PFSK-1 (cell line): ENCODE results near the gene GPRIN2.

Experiments used
- FOXP2 ChIP-seq: optimal IDR thresholded peaks from 2 replicates; pipeline ENCODE3; 2011; ENCODE audit warnings: borderline replicate concordance, control low read depth, inconsistent platforms; ENCODE audit not compliant: insufficient read depth; ENCODE audit errors: extremely low read length, extremely low read depth
- POLR2AphosphoS5 ChIP-seq: IDR thresholded peaks from 2 replicates; pipeline ENCODE4 v1.6.1; 2012; ENCODE audit warnings: low read depth, mild to moderate bottlenecking, control low read depth, low read length, moderate library complexity
- REST ChIP-seq, 2 experiments: IDR thresholded peaks; 2 replicates each; pipeline versions ENCODE4 v1.6.1 to v1.8.0; 2011 to 2012; ENCODE audit warnings: low read depth in 2 of 2, low read length in 2 of 2, control low read depth in 1 of 2, inconsistent platforms in 1 of 2, mild to moderate bottlenecking in 1 of 2, moderate library complexity in 1 of 2; ENCODE audit not compliant: insufficient read depth in 1 of 2
- SIN3A ChIP-seq: IDR thresholded peaks from 2 replicates; pipeline ENCODE4 v1.6.1; 2012; ENCODE audit warnings: mild to moderate bottlenecking, low read length, moderate library complexity, borderline replicate concordance; ENCODE audit not compliant: insufficient read depth
- TAF1 ChIP-seq: IDR thresholded peaks from 2 replicates; pipeline ENCODE4 v1.6.1; 2012; ENCODE audit warnings: low read length, control low read depth, borderline replicate concordance; ENCODE audit not compliant: insufficient read depth

The GPRIN2 gene

GRCh38 chr10:46550795-46551700 is 5.4 kb downstream of the GPRIN2 start:
- no peak for TF ChIP-seq TAF1
- no peak for TF ChIP-seq SIN3A
- TF ChIP-seq REST (IDR thresholded peaks at IDR 0.05; ENCODE audit: insufficient read depth in 1 of 2, low read depth in 2 of 2, low read length in 2 of 2): no peak
- no peak for TF ChIP-seq FOXP2
- no peak for TF ChIP-seq POLR2AphosphoS5

GRCh38 chr10:46550076-46550790 is 6.2 kb downstream of the GPRIN2 start:
- TF ChIP-seq POLR2AphosphoS5: no peak
- TF ChIP-seq TAF1: no peak
- no peak for TF ChIP-seq FOXP2
- TF ChIP-seq REST (IDR thresholded peaks at IDR 0.05; ENCODE audit: insufficient read depth in 1 of 2, low read depth in 2 of 2, low read length in 2 of 2): no peak
- TF ChIP-seq SIN3A: no peak

- TF ChIP-seq POLR2AphosphoS5: no peak
- no peak for TF ChIP-seq FOXP2
- no peak for TF ChIP-seq TAF1
- TF ChIP-seq SIN3A: no peak
- TF ChIP-seq REST (IDR thresholded peaks at IDR 0.05; ENCODE audit: insufficient read depth in 1 of 2, low read depth in 2 of 2, low read length in 2 of 2): no peak
Observed at GRCh38 chr10:46549171-46550075, 7.0 kb downstream of the GPRIN2 start.

GRCh38 chr10:46548498-46549090 is 7.9 kb downstream of the GPRIN2 start:
- no peak for TF ChIP-seq POLR2AphosphoS5
- no peak for TF ChIP-seq REST (IDR thresholded peaks at IDR 0.05; ENCODE audit: insufficient read depth in 1 of 2, low read depth in 2 of 2, low read length in 2 of 2)
- TF ChIP-seq FOXP2: no peak
- no peak for TF ChIP-seq TAF1
- no peak for TF ChIP-seq SIN3A
